Stimulated activated CD4-positive, alpha-beta T cell treated with anti-CD3 and anti-CD28 coated beads, Interleukin-15, amount 100 ng/mL, for 24 hours (primary cell): ENCODE measurements around the gene BTLA.
"Not testable (repeated sequence)": the region's sequence is repeated elsewhere in the genome, so short reads cannot be mapped to it uniquely, and the experiment has no call there.

Experiments used
- DNase-seq: peaks from one replicate; pipeline ENCODE4 v3.0.0-alpha.2; 2020

BTLA gene

DNA sequence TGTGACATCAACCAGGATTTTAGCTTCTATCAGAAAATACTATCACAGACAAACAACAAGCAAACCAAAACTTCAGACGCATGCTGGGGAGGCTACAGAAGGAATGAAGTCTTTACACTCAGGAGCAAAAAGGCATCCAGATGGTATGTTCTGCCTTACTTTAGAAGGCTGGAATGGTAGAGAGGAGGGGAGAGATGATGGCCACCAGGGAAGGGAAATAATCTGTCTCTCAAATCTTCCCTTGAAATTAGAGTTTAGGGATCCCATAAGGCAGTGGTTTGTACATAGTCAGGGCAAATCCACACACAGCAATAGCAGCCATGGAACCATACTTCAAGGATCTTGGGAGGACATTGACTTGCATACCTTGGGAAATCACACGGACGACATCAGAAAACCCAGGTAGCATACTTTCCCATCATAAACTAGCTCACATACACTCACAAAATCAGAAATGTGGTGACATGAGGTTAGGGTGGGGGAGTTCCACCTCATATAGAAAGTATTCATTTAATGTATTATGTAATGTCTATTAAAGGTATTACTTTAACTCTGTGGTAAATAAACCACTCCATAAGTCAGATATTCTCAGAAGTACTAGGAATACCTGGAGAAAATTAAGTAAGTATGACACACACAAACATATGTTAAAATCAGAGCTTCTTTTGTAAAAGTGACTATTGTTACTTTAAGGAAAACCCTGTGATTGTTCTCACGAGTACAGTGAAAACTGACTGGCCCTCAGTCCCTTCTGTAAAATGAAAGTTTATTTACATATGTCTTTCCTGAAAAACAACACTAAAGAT lies 9.4 kb downstream of the BTLA start:
- no peak for DNase-seq

DNA sequence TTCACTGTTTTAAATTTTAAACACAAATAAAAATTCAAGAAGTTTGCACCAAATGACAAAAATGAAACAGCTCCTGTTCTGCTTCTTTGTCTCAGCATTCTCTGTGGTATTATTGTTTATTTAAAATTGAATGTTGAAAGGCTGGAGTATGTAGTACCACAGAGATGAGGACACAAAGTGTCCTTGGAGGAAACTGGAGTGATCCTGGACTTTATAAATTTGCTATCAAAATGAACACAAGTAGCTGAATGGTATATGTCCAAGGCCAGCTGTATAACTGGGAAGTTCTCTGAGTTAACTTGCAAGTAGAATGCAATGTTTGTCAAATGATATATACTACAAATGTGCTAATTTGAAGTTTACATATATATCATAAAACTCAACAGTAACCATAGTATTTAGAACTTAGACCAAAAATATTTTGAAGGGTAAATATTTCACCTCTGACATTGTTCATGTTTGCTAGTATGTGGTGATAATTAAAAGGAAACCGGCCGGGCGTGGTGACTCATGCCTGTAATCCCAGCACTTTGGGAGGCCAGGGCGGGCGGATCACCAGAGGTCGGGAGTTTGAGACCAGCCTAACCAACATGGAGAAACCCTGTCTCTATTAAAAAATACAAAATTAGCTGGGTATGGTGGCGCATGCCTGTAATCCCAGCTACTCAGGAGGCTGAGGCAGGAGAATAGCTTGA lies 12.3 kb downstream of the BTLA start:
- DNase-seq: no peak

DNA sequence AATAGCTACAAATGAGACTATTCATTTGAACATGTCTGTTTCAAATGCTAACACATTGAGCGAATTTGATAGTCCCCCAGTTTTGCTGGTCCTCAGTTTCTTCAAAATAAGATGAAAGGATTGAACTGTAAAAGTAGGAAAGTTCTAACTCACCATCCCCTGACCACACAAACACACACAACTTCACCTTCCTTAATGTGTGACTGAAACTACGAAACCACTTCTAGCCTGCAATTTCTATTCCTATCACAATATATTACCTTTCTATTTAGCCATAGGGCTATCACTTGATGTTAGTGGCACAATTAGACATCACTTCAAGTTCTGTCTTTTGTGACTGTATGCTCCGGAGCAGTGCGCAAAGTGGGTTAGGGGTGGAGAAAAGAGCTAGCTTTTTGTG lies 14.9 kb downstream of the BTLA start:
- DNase-seq: no peak

DNA sequence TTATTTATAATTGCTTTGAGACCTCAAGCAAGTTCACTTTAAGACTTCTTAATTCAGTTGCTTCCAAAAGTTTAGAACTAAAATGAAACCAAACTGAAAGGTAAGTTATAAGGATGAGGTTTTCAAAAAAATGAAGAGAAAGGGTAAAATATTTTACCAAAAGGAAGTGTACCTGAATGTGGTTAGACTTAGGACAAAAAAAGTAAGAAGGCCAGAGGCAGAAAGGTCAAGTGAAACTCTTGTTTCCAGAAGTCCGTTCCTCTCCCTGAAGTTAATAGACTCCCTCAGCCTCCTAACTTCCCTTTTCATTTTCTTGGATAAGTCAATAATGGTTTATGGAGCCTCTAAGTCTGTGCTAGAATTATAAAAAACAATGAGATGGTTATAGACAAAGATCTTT lies 16.6 kb downstream of the BTLA start:
- no peak for DNase-seq

DNA sequence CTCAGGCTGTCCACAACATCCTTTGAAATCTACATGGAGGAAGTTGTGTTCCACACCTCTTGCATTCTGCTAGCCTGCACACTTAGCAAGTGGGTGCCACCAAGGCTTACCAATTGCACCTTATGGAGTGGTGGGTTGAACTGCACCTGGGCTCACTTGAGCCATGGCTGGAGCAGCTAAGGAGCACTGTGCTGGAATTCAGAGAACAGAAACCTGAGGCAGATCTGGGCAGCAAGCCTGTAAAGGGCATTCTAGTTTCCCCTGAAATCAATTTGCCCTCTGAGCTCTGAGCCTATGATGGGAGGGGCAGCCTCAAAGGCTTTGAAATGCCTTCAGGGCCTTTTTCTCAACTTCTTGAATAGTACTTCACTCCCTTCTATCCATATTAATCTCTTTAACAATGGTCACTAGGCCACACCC lies 18.0 kb downstream of the BTLA start:
- no peak for DNase-seq

DNA sequence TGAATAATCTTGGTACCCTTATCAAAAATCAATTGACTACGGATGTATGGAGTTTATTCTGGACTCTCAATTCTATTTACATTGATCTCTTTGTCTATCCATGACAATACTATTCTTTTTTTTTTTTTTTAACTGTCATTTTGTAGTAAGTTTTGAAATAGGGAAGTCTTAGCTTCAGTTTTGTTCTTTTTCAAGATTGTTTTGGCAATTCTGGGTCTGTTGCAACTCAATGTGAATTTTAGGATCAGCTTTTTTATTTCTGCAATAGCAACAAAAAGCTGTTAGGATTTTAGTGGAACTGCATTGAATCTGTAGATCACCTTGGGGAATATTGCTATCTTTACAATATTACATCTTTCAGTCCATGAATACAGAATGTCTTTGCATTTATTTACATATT lies 21.4 kb downstream of the BTLA start:
- DNase-seq: no peak

DNA sequence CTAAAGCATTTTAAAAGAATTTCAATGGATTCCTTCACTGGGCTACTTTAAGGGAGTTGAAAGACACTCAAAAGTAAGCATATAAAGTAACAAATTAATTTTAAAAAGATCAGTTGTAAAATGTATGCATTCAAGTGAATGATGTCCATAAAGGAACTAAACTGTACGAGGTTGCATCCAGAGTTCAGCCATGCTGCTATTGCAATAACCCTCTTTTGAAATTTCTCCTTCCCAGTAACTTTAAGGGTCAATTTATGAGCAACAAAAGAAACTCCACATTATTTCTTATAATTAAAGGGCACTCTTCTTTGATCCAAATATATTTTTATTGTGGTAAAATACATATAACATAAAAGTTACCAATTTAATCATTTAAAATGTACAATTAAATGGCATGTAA lies 22.9 kb downstream of the BTLA start:
- DNase-seq: no peak

DNA sequence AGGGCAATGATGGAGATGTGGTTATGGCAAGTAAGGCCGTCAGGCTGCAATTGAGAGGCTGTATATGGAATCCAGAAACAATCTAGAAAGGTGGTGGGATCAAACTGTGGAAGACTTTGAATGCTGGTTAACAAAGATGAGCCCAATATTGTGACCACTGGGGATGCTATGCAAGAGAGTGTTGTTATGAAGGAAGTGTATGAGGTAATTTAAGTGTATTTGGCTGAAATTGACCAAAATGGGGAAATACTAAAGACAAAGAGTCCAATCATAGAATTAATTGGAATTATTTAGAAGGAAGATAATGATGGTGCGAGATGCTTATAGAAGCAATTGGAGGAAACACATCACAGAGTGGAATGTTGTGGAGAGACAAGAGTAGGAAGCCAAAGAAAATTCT lies 24.5 kb downstream of the BTLA start:
- DNase-seq: no peak

DNA sequence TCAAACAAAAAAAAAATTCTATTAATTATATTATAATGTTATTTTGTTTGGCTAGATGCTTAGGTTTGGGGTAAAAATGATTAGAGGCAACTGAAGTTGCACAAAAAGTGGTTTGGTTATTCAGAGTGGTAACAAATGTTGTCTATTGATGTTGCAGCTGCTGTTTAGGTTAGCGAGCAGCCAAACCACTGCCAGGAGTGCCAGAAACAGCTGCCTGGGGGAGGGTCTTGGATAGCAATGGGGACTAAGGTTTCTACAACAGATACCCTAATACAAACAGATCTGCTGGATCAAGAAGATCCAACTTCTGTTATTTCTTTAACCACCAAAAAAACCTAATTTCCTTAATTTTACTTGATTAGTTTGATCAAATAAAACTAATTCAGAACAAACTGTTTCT lies 26.6 kb downstream of the BTLA start:
- no peak for DNase-seq

DNA sequence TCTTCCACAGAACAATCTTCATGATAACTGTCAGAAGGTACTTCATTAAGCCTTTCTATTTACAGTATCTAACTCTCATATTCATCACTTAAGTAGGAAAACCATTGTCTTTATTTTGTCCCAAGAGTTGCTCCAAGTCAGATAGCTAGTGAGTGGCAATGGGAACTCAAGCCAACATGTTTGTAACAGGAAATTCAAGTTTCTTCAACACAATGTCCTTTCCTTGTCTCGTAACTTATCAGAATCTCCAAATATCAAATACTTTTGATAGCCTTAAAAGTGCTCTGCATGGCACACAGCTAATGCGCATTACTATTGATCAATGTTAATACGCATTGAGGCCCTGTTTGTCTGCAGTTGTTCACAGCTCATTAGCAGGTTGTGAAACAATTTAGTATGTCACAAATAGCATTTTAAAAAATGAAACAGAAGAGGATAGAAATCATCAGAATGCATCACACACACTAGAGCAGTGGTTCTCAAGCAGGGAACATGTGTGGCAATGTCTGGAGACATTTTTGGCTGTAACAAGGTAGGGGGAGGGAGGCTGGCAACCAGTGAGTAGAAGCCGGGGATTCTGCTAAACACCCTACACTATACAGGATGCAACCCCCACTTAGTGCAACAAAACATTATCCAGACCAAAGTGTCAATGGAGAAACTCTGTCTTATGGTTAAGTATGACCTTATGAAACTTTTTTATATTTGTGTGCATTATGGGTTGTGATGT lies 27.5 kb downstream of the BTLA start:
- no peak for DNase-seq

DNA sequence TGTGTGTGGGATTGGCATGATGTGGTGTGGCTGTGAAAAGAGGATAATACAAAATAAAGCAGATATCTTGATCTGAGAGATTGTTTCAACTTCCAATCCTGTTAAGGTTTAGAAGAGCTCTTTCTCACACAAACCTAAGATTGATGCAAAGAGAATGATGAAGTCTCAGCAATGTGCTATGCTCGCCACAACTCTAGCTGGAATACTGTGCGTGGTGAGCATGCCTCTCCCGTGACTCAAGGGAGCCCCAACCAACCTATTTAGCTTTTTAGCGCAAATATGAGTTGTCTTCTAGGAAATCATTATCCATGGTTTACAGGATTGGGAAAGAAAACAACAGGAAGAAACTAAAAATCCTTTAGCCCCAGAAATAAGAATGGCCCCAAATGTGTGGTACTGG lies 28.5 kb downstream of the BTLA start:
- DNase-seq: no peak

DNA sequence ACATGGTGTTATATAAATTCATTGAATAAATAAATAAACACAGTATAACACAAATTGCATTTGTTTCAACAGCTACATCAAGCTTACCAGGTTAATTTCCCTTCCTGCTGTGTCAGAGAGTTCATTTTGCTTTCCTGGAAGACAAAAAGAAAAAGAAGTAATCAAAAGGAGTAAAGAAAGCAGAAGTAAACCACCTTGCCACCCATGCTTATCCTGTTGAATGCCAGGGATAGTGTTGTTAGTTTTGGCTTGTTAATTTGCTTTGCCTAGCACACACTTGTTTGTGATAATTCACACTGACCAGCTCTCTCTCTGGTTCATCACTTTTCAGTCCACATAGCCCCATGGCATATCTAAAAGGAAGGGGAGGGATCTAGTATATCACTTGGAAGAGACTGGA lies 29.6 kb downstream of the BTLA start:
- no peak for DNase-seq

DNA sequence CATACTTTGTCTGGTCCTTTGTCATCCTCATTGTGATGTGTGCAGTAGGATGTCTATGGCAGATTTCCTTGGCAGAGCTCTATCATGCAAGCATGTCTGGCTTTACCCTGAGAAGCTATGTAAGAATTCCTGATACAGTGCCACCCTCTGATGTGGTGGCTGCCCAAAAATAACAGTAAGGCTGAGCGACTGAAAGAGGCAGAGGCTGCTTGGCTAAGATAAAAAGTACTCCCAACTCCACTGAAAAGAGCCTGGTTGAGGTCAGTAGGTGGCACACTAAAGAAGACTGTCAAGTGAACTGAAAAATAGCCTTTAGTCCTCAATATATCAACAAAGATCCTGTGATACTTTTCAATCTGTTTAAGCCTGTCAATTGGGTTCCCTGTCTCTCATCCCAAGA lies 31.7 kb downstream of the BTLA start:
- no peak for DNase-seq

DNA sequence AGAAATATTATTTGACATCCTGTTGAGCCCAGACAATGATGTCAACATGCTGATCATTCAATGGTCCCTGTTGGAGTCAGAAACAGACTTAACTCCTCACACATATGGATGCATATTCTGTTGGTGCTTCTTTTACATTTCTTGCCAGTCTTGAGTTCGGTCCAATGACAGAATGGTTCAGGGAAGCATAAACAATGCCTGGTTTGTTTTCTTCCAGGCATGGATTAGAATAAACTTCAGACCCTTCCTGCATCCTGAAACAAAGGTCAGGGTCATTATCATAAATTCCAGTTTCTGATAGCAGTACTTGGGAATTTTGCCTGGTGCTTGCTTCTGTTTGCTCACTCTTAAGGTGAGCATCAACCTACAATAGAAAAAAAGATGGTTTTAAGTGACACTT lies 33.3 kb downstream of the BTLA start:
- DNase-seq: no peak

DNA sequence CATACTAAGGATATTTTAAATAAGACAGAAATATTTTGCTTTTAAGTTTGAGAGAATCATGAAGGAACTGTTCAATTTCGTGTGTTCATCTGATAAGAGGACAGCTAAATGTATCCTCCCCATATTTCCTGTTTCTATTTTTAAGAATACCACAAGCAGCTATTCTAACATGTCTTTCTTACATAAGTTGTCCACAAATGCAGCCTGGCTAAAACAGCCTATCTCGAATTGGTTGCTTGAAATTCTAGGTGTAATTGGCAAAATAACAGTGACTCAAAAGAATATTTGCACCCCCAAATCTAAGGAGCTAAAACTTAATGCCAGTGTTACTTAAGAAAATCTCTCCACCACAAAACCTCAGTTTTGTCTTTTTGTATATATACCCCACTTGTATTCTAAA lies 35.0 kb downstream of the BTLA start:
- DNase-seq: no peak

DNA sequence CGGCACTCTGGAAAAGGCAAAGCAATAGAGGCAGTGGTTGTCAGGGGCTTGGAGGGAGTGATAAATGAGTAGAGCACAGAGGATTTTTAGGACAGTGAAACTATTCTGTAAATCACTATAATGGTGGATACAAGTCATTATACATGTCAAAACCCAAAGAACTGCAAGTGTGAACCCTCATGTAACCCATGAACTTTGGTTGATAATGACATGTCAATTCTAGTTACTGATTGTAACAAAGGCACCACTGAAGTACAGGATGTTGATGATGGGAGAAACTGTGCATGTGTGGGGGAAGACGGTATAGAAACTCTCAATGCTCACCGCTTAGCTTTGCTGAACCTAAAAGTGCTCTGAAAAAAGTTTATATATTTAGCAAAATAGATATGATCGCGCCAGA lies 36.0 kb downstream of the BTLA start:
- no peak for DNase-seq

DNA sequence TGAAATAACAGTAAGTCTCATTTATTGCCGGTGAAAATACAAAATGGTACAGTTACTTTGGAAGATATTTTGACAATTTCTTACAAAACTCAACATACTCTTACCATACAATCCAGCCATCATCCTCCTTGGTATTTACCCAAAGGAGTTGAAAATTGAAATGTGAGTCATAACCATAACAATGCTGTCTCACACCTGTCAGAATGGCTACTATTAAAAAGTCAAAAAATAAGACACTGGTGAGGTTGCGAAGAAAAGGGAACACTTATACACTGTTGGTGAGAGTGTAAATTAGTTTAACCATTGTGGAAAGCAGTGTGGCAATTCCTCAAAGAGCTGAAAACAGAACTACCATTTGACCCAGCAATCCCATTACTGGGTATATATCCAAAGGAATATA lies 37.5 kb downstream of the BTLA start:
- not testable (repeated sequence) for DNase-seq

DNA sequence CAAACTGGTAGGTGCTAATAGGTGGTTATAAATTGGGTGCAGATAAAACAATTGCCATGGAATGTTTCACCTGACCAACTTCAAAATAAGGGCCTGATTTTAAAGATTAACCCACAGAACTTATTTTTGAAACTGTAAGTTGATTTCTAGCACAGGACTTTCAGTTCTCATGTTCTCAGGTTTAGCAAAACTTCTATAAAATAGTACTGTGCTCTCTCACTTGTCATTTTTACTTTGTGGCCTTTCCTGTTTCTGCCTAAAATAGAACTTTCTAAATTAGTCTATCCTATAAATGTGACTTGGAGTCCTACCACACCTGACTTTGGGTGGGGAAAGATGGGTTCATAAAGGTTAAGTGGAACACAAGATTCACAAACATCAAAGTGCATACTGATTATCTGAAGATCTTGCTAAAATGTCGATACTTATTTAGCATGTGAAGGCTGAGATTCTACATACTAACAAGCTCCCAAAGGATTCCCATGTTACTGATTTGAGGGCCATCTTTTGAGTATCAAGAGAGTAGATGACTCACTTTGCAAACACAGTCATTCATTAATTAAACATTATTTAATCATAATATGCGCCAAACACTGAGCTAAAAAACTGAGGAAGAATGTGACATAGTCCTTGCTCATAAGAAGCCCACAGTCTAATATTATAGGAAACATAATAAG lies 38.6 kb downstream of the BTLA start:
- DNase-seq: no peak

DNA sequence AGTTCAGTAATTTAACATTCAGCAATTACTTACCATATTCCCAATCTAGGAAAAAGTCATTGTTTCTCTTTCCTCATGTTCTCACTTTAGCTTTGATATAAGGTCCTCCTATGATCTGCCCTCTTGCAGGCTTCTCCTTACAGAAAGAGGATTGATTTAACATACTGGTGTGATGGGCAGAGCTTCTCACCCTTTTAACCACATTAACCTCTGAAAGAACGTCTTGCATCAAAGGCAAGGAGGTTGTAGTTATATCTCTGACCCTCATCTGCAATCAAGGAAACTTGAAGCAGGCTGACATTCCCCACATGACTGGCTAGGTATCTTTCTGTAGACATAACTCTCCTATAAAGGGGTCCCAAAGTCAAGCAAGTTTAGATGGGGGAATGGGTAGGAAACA lies 39.5 kb downstream of the BTLA start:
- no peak for DNase-seq

DNA sequence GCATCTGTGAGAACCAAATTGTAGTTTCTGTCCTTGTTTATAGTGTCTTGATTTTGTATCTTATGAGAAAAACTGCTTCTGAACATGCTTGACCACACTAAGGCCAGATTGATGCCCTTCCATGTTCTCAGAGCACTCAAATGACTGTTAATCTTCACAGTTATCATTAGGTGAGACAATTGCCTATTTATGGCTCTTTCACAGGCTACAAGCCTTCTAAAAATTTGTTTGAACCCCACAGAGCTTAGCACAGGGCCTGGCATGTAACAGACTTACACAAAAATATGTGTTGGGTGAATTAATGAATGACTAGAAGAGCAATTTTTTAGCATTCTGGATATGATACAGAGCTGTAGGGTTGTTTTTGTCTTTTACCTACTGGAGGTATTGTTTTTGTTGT lies 43.1 kb downstream of the BTLA start:
- DNase-seq: no peak

DNA sequence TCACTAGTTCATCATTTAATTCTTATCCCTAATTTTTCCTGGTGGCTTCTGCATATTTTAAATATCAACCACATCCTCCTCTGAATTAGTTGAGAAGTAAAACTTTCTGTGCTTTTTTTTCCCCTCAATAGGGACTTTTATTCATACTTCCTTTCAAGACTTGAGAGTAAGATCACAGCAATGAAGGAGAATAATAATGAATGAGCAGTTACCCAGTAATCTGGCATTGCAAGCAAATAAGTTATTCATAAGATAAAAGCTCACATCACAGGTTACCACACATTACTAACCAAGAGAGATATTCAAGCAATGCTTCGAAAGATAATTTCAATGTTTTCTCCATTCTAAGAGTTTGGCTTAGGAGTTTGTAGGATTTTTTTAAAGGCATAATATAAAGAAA lies 50.3 kb downstream of the BTLA start:
- no peak for DNase-seq

DNA sequence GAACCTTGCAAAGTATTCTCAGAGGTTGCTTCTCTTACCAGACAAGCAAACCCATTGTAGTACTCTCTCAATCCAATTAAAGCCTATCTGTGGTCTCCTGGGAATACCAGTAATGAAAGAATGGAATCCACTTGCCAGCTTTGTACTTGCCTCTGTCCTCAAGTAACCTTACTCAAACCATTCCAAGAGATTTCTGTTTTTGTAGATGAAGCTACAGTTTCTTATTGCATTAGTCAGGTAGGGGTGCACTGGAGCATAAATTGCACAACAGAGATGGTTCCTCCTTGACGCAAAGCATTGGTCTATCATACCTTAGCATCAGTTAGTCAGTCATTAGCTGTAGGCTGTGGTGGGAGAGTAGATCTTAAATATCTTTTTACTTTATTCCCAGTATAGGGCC lies 52.9 kb downstream of the BTLA start:
- DNase-seq: no peak

DNA sequence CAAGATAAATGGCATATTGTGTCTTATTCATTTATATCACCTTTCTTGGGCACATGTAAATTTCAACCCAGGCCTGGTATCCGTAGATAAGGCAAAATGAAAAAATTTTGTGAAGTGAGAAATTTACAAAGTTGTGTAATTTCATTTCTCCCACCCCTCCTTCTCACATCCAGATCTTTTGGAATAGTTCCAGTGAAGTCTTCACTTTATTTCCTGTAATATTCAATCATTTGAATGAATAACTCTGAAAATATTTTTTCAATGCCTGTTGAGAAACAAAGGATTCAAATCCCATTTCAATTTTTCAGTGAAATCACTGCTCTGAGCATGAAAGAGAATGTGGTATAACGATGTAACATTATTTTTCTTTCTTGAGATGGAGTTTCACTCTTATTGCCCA lies 53.4 kb downstream of the BTLA start:
- no peak for DNase-seq
